ENCODE measurements around the gene ZDHHC16. TPM values are rescaled to one million over a fixed set of nuclear protein-coding genes. Genes with fewer than 3 reads are reported as not detected.

The ZDHHC16 gene
- total RNA-seq, 1 experiment from 2014 or later, result 29.8 TPM

- DNase-seq (ENCODE audit: low read depth), result peak; percentile 10
Measured at GRCh38 chr10:97479939-97480338, 34.0 kb downstream of the ZDHHC16 start.

DNA sequence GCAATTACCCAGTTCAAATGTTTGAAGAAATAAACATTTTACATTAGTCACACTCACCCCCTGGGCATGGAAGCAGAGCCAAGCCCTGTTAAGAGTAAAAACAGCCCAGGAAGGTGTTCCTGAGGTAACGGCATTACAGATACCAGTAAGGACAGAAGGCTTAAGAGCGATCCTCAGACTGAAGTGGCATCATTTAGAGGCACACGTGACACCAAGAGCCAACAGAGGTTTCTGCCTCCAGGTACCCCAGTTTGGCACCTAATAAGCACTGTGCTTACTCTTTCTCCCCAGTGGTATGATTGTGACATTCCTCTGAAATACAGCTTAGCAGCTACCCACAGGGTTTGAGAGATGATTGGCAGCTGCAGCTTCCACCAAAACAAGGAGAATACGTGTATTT is 35.1 kb downstream of the ZDHHC16 start:
- peak; percentile 11 for DNase-seq (ENCODE audit: low read depth)

DNA sequence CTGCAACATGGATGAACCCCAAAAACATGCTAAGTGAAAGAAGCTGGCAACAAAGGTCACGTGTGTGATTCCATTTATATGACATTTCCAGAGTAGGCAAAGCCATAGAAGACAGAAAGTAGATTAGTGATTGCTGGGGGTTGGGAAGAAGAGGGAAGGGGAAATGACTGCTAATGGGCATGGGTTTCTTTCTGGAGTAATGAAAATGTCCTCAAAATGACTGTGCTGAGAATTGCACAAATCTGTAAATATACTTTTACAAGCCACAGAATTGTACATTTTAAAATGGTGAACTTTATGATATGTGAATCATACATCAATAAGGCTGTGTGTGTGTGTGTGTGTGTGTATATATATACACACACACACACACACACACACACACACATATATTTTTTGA is 36.4 kb downstream of the ZDHHC16 start:
- DNase-seq (ENCODE audit: low read depth), result no peak

- no peak for DNase-seq (ENCODE audit: low read depth)
Measured at GRCh38 chr10:97483506-97483905, 37.5 kb downstream of the ZDHHC16 start.

DNA sequence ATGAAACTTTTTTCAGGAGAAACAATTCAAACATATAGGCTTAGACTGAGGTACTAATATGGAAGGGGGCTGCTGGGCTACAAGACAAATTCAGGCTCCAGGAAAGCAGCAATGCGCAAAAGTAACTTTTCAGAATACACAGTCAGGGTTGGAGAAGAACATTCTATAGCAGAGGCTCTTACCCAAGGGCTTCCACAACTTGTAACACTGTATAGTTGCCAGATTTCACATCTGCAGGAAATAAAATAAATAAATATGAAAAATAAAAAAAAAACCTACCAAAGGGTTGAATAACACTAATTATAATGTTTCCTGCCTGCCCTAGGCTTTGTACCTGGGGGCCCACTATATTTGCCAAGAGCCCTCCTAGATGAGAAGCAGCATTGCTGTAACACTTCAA is 37.9 kb downstream of the ZDHHC16 start:
- DNase-seq (ENCODE audit: low read depth), result no peak

DNA sequence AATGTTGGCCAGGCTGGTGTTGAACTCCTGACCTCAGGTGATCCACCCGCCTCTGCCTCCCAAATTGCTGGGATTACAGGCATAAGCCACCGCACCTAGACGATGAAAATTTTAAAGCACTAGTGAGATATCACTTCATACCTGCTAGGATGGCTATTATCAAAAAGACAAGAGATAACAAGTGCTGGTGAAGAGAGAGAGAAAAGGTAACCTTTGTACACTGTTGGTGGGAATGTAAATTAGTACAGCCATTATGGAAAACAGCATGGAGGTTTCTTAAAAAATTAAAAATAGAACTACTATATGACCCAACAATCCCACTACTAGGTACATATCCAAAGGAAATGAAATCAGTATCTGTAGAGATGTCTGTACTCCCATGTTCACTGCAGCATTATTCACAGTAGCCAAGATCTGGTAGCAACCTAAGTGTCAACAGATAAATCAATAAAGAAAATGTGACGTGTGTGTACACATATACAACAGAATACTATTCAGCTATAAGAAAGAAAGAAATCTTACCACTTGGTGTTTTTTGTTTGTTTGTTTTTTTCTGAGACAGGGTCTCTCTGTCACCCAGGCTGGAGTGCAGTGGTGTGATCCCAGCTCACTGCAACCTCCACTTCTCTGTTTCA is 39.8 kb downstream of the ZDHHC16 start:
- DNase-seq (ENCODE audit: low read depth), result no peak

GRCh38 chr10:97490592-97490991 is 44.6 kb downstream of the ZDHHC16 start:
- DNase-seq (ENCODE audit: low read depth), result no peak

DNA sequence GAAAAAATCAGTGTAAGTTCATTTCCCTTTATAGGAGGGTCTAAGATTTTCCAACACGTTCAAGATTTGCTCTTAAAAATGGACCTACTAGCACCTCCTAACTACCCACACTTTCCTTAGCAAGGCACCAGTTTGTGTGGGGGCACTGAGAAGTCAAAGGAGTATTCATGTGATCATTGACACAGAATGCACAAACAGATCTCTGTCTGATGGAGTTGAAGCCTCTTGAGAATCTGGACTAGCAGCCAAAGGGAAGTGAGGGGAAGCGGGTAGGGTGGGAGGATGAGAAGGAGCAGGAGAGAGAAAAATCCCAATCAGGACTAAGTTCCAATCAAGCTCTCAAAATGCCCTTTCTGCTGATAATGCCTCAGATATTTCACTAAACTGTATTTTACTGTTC is 48.2 kb downstream of the ZDHHC16 start:
- DNase-seq (ENCODE audit: low read depth), result no peak

- DNase-seq (ENCODE audit: low read depth), result no peak
Measured at GRCh38 chr10:97494863-97495506, 49.0 kb downstream of the ZDHHC16 start.

DNA sequence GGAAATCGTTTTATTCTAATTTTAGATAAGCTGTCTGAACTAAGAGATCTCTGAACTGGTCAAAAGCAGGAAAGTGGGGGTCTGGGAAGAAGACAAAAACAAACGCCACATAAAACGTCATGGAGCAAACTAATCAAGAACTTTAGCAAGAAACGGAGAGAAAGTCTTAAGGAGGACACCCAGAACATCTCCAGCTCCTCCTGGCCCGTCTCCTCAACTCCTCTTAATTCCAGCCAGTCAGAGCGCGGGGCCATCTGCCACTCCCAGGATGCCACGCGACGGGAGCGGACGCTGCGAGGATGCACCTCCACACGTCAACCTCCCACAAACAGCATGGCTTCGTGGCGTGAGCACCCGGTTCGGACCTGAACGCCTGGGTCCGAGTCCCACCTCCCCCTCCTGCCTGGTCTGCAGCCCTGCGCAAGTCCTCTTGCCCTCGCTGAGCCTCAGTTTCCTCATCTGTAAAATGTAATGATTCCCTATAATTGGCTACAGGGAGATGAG is 51.6 kb downstream of the ZDHHC16 start:
- DNase-seq (ENCODE audit: low read depth), result peak; percentile 80

DNA sequence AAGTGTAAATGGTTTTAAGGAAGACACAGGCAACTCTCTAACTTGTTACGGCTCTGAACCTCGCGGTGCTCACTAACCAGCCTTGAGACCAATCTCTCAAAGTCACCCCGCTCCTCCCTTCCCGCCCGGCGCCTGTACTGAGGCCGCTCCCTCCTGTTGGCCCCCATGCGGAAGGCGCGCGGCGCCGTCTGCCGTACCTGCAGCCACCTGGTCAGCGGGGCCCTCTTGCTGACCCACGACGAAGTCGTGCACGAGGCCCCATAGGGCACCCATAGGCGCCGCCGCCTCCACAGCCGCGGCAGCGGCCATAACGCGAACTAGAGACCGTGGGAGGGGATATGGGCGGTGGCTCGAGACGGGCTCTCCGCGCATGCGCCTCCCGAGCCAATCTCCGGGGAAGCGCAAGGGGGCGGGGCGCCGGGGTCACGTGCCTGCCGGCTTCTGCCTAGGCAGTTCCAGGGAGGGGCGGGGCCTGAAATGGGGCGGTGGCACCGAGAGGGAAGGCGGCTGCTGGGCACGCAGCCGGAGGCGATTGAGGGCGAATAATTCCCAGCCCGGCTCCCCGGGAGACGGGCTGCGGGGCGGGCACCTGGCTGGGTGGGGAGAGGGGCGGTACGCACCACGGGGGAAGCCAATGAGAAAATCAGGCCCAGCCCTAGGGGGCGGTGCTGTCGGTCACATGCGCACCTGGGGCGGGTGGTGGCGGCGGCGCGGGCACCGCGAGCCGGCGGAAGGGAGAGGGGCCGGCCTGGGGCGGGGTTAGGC is 52.3 kb downstream of the ZDHHC16 start, which contains the start of gene MMS19:
Gene MMS19 (minus strand): TSS at position 347 of the 765 bp plus-strand sequence. CDS start 38 bp downstream, at position 309.
- peak; percentile 98 for DNase-seq (ENCODE audit: low read depth)

- DNase-seq (ENCODE audit: low read depth), result peak; percentile 57
Measured at GRCh38 chr10:97498841-97499560, 53.0 kb downstream of the ZDHHC16 start, which contains the start of gene UBTD1. UBTD1 (plus strand) TSS chr10:97498924; CDS start chr10:97499204, 280 bp downstream.

- DNase-seq (ENCODE audit: low read depth), result peak; percentile 41
Measured at GRCh38 chr10:97499561-97500296, 53.8 kb downstream of the ZDHHC16 start.

GRCh38 chr10:97500297-97500575 is 54.3 kb downstream of the ZDHHC16 start:
- DNase-seq (ENCODE audit: low read depth), result no peak

DNA sequence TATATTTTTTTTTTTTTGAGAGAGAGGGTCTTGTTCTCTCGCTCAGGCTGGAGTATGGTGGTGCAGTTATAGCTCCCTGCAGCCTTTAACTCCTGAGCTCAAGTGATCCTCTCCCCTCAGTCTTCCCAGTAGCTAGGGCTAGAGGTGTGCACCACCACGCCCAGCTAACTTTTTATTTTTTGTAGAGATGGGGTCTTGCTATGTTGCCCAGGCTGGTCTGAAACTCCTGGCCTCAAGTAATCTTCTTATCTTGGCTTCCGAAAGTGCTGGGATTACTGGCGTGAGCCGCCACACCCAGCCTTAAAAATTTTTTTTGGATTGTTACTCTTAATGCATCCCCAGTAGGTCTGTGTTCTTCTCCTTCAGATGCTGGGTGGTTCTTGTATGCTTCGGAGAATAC is 56.9 kb downstream of the ZDHHC16 start:
- no peak for DNase-seq (ENCODE audit: low read depth)

DNA sequence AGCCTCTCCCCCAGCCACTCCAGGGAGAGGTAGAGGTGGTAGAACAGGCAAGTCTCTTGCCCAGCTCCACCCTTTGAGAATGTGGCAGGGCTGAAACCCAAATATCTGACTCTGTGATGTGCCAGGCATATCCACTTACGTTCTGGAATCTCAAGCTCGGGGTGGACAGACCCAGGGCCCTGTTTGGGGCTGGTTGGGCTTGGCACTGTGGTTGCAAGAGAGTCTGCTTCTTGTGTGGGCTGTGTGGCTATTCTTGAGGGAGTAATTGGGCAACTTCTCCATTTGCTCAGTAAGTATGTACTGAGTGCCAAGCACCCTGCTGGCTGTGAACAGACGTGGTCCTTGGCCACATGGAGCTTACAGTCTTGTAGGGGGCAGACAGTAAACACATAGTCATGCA is 57.4 kb downstream of the ZDHHC16 start:
- DNase-seq (ENCODE audit: low read depth), result no peak

DNA sequence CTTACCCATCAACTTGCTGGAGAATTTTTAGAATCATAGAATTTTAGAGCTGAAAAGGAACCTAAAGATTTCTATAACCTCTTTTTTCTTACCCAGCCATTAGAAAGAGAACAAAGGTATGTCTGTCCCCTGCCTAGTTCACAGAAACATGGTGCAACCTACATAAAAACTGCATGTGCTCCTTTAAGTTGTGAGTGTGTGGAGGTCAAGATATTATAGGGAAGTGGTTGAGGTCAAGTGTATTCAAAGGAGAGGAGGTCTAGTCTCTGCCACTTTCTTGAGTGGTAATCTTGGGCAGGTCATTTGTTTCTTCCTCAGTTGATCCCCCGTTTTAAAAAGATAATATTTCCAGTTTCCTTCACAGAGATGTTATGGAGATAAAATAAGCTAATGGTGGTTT is 59.2 kb downstream of the ZDHHC16 start:
- DNase-seq (ENCODE audit: low read depth), result no peak

- DNase-seq (ENCODE audit: low read depth), result no peak
Measured at GRCh38 chr10:97506199-97506991, 60.4 kb downstream of the ZDHHC16 start.

Data from Daoy (cell line).